Activated CD4-positive, alpha-beta T cell treated with anti-CD3 and anti-CD28 coated beads, Interleukin-2, amount 10 ng/mL, durations not matched to agents 7 days and 5 days (primary cell): ENCODE results near the gene FCRLB. TPM values are rescaled to one million over a fixed set of nuclear protein-coding genes. Genes with fewer than 3 reads are reported as not detected.
A peak's percentile ranks its signal among the peaks of the same experiment; 100 is the strongest.
"Not testable (repeated sequence)": the region's sequence is repeated elsewhere in the genome, so short reads cannot be mapped to it uniquely, and the experiment has no call there.

Experiments
- CTCF ChIA-PET: fragments of 350-600 bp; sonication (Branson Sonifier 250); formaldehyde crosslinking; loops from one replicate; lab custom pipeline; 2021; ENCODE audit warnings: antibody characterized with exemption; lab: Charles Lee
- POLR2A ChIA-PET: fragments of 350-600 bp; sonication (Branson Sonifier 250); formaldehyde crosslinking; loops from one replicate; lab custom pipeline; 2021; ENCODE audit warnings: antibody characterized with exemption; lab: Charles Lee
- DNase-seq: peaks from one replicate; pipeline ENCODE4 v3.0.0-alpha.2; 2020
- H3K27ac Mint-ChIP-seq: one replicate; pipeline ENCODE4 v1.8.0; 2021; ENCODE audit warnings: mild to moderate bottlenecking, moderate library complexity, mixed read lengths
- H3K27me3 Mint-ChIP-seq: one replicate; pipeline ENCODE4 v1.8.0; 2021; ENCODE audit warnings: mixed read lengths
- H3K36me3 Mint-ChIP-seq: one replicate; pipeline ENCODE4 v1.8.0; 2021; ENCODE audit warnings: low read depth, mixed read lengths
- H3K4me1 Mint-ChIP-seq: one replicate; pipeline ENCODE4 v1.8.0; 2021; ENCODE audit warnings: mixed read lengths
- H3K4me3 Mint-ChIP-seq: one replicate; pipeline ENCODE4 v1.8.0; 2021; ENCODE audit warnings: mild to moderate bottlenecking, moderate library complexity, mixed read lengths
- H3K9me3 Mint-ChIP-seq: one replicate; pipeline ENCODE4 v1.8.0; 2021; ENCODE audit warnings: mixed read lengths
- total RNA-seq, 2 experiments: library from RNA; stranded (reverse); gene quantifications; one replicate each; pipeline ENCODE4 v1.2.3, GENCODE V29; 2021

FCRLB gene
- total RNA-seq, 2 experiments from 2014 or later = 0.23 to 0.25 TPM

DNA sequence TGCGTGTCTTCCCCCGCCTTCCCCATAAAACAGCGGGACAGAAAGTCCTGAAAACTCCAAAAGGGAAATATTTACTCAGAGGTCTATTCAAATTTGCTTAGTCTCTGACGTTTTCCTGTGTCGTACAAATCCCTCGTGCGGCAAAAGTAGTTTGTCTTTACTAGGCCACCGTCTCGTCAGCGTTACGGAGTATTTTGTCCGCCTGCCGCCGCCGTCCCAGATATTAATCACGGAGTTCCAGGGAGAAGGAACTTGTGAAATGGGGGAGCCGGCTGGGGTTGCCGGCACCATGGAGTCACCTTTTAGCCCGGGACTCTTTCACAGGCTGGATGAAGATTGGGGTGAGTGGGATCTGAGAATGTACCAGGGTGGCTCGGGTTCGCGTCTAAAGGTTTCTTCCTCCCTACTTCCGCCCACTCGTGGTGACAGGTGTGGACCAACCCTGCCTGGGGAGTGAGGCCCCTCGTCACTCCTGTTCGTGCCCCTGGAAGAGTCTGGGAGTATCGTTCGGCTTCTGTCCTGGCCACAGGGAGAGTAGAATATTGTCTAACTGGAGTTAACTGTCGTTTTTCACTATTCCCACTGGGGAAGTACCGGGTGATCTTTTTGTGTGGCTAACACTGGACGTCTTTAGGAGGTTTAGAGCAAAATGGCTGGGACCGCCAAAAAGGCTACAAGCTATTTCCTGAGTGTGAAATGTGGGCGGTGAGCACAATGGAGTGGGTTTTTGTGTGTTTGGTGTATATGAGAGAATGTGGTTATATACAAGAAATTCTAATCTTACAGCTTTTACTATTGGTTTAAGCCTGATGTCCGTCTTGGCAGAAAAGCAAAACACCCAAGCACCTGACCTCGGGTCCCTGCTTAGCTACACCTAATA, 45.0 kb downstream of the FCRLB start, which contains the start of gene ATF6:
Gene ATF6 (plus strand): TSS at position 219 of the 880 bp plus-strand sequence. CDS start 41 bp downstream, at position 260.
- Mint-ChIP-seq H3K27me3 (no peaks in the 10 kb centered on the region), H3K9me3 (no peaks in the 10 kb centered on the region), H3K36me3 (peaks cover 11% of the 10 kb centered on the region), H3K27ac (peak within 1 kb of the TSS; percentile 99), H3K4me1 (peaks cover 51% of the 10 kb centered on the region), H3K4me3 (peak within 1 kb of the TSS; percentile 100)
- ChIA-PET CTCF (interaction anchor here (0.8 to 1.7 kb wide), 3 partner anchors 17 to 27 kb away, joined by 3 to 5 read pairs (median 4); partner anchors contain the start of gene DUSP12), POLR2A (interaction anchor here (0.8 kb wide), 1 partner anchor 271 kb away, joined by 3 read pairs; no protein-coding TSS in a partner anchor)
- DNase-seq = peak; percentile 86

DNA sequence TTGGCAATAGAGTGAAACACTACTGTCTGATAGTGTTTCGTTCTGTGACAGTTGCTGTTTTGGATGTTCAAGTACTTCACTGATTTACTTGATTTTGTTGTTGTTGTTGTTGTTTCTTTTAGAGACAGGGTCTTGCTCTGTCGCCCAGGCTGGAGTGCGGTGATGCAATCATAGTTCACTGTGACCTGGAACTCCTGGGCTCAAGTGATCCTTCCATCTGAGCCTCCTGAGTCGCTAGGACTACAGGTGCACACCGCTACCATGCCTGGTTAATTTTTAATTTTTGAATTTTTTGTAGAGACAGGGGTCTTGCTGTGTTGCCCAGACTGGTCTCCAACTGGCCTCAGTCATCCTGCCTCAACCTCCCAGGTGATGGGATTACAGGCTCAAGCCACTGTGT, 47.1 kb downstream of the FCRLB start:
- Mint-ChIP-seq H3K4me3 (no peak overlapping the region), H3K4me1 (peaks cover 45% of the 10 kb centered on the region), H3K9me3 (no peaks in the 10 kb centered on the region), H3K36me3 (peaks cover 11% of the 10 kb centered on the region), H3K27me3 (no peaks in the 10 kb centered on the region), H3K27ac (no peak overlapping the region)
- CTCF ChIA-PET = no interaction called here
- POLR2A ChIA-PET = no interaction called here
- no peak for DNase-seq

DNA sequence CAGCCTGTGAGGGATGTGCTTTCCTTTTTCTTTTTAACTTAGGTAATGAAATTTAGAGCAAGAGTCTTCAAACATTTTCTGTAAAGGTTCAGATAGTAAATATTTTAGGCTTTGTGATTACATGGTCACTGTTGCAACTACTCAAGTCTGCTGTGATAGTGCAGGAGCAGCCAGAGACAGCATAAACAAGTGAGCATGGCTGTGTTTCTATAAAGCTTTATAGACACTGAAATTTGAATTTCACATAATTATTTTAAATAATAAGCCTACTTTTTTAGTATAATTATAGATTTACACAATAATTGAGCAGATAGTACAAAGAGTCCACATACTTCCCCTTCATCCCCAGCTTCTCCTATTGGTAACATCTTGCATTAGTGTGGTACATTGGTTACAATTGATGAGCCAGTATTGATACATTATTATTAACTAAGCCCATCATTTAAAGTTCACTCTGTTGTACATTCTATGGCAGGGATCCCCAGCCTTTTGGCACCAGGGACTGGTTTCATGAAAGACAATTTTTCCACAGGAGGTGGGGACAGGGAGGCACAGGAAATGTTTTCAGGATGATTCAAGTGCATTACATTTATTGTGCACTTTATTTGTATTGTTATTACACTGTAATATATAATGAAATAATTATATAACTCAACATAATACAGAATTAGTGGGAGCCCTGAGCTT, 47.8 kb downstream of the FCRLB start:
- ChIA-PET CTCF (no interaction called here), POLR2A (no interaction called here)
- Mint-ChIP-seq H3K36me3 (peaks cover 12% of the 10 kb centered on the region), H3K27me3 (no peaks in the 10 kb centered on the region), H3K4me1 (peaks cover 38% of the 10 kb centered on the region), H3K9me3 (no peaks in the 10 kb centered on the region), H3K27ac (no peak overlapping the region), H3K4me3 (no peak overlapping the region)
- DNase-seq = no peak

DNA sequence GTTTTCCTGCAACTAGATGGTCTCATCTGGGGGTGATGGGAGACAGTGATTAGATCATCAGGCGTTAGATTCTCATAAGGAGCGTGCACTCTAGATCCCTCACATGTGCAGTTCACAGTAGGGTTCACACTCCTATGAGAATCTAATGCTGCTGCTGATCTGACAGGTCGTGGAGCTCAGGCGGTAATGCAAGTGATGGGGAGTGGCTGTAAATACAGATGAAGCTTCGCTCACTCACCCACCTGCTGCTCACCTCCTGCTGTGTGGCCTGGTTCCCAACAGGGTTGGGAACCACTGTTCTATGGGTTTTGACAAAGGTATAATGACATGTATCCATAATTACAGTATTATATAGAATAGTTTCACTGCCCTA, 48.3 kb downstream of the FCRLB start:
- DNase-seq, CTCF ChIA-PET, H3K4me3 Mint-ChIP-seq, H3K27me3 Mint-ChIP-seq, POLR2A ChIA-PET, H3K27ac Mint-ChIP-seq, H3K9me3 Mint-ChIP-seq: not testable (repeated sequence)
- peaks cover 13% of the 10 kb centered on the region for H3K36me3 Mint-ChIP-seq
- peaks cover 38% of the 10 kb centered on the region for H3K4me1 Mint-ChIP-seq

DNA sequence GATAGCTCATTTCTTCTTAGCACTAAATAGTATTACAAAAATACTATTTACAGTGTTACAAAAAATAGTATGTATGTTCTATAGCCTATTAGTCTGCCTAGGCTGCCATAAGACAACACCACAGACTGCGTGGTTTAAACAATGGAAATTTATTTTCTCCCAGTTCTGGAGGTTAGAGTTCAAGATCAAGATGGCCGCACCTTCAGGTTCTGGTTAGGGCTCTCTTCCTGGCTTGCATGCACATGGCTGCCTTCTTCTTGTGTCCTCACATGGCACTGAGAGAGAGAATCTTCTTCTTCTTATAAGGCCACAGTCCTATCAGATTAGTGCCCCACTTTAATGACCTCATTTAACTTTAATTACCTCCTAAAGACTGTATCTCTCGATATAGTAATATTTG, 48.9 kb downstream of the FCRLB start:
- H3K9me3 Mint-ChIP-seq = no peaks in the 10 kb centered on the region
- no peak overlapping the region for H3K4me3 Mint-ChIP-seq
- no peaks in the 10 kb centered on the region for H3K27me3 Mint-ChIP-seq
- H3K27ac Mint-ChIP-seq = peak overlapping the region; percentile 6
- POLR2A ChIA-PET = no interaction called here
- CTCF ChIA-PET = no interaction called here
- H3K4me1 Mint-ChIP-seq = peaks cover 34% of the 10 kb centered on the region
- H3K36me3 Mint-ChIP-seq = peaks cover 13% of the 10 kb centered on the region
- no peak for DNase-seq

DNA sequence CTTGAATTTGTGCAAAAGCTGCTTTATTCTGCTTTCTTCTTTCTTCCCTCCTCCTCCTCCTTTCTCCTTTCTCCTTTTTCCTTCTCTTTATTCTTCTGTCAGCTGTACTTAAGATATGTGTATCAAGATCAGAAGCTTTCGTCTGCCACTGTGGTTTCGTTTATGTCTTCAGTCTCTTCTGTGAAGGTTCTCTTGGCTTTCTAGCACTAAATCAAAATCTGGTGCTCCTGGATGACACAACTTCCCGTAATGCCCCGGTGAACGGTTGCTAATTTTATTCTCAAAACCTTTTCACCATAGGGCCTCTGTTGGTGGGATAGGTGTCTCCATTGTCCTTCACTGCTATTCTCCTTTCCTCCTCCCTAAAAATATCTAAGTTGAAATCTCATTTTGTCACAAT, 49.8 kb downstream of the FCRLB start:
- Mint-ChIP-seq H3K27me3 (no peaks in the 10 kb centered on the region), H3K9me3 (no peaks in the 10 kb centered on the region), H3K36me3 (peaks cover 13% of the 10 kb centered on the region), H3K4me1 (peaks cover 32% of the 10 kb centered on the region), H3K4me3 (no peak overlapping the region), H3K27ac (no peak overlapping the region)
- CTCF ChIA-PET = interaction anchor here (0.8 to 0.9 kb wide), 2 partner anchors 9 to 266 kb away, joined by 3 to 4 read pairs; no protein-coding TSS in a partner anchor
- POLR2A ChIA-PET = no interaction called here
- peak; percentile 34 for DNase-seq

DNA sequence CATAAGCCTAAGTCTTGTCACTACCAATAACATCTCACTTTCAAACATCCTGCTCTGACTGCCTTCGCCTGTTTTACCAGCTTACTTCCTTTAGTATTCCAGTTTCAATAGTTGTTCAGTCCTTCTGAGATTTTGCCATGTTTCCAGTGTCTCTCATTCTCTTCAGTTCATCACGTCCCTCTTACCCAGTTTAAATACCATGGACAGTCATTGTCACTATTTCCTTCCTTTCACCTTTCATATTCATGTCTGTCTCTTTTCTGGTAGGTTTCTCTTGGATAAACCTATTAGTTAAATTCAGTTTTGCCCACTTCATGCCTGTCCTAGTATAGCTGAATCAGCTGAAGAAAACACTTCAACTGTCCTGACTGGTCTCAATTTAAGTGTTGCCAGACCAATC, 50.6 kb downstream of the FCRLB start:
- Mint-ChIP-seq H3K36me3 (peaks cover 9% of the 10 kb centered on the region), H3K4me3 (no peak overlapping the region), H3K27me3 (no peaks in the 10 kb centered on the region), H3K4me1 (peaks cover 25% of the 10 kb centered on the region), H3K9me3 (no peaks in the 10 kb centered on the region), H3K27ac (no peak overlapping the region)
- DNase-seq = no peak
- CTCF ChIA-PET = interaction anchor here (0.7 to 1.3 kb wide), 6 partner anchors 10 to 266 kb away, joined by 3 to 4 read pairs (median 3); partner anchors contain the start of gene DUSP12
- POLR2A ChIA-PET = no interaction called here

GRCh38 chr1:161772397-161772796, 51.1 kb downstream of the FCRLB start:
- H3K27me3 Mint-ChIP-seq = no peaks in the 10 kb centered on the region
- no peak overlapping the region for H3K27ac Mint-ChIP-seq
- H3K36me3 Mint-ChIP-seq = peaks cover 9% of the 10 kb centered on the region
- no peak for DNase-seq
- ChIA-PET CTCF (interaction anchor here (0.7 to 1.3 kb wide), 5 partner anchors 20 to 265 kb away, joined by 3 read pairs; partner anchors contain the start of gene DUSP12), POLR2A (interaction anchor here (0.7 kb wide), 1 partner anchor 81 kb away, joined by 5 read pairs; no protein-coding TSS in a partner anchor)
- H3K4me3 Mint-ChIP-seq = no peak overlapping the region
- no peaks in the 10 kb centered on the region for H3K9me3 Mint-ChIP-seq
- peaks cover 21% of the 10 kb centered on the region for H3K4me1 Mint-ChIP-seq

- peaks cover 11% of the 10 kb centered on the region for H3K4me1 Mint-ChIP-seq
- DNase-seq = no peak
- H3K27me3 Mint-ChIP-seq = no peaks in the 10 kb centered on the region
- ChIA-PET POLR2A (no interaction called here), CTCF (no interaction called here)
- no peak overlapping the region for H3K27ac Mint-ChIP-seq
- H3K4me3 Mint-ChIP-seq = no peak overlapping the region
- no peaks in the 10 kb centered on the region for H3K9me3 Mint-ChIP-seq
- peaks cover 9% of the 10 kb centered on the region for H3K36me3 Mint-ChIP-seq
Measured at GRCh38 chr1:161773791-161774190, 52.4 kb downstream of the FCRLB start.

DNA sequence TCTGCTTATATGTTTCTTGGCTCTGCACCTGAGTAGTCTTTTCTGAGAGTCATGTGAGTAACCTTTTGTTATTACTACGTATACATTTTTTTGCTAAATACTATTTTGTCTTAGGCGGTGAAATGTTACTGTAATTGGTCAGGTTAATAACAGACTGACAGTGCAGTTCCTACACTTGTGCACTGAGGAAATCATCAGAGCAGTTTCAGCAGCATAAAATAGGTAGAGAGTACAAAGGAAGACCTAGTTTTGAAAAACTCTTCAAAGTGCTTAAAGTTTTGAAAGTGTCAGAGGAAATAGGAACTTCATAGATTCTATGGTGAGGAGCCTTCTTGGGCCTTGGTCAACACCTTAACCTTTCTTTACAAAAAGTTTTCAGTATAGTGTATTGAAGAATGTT, 55.9 kb downstream of the FCRLB start:
- Mint-ChIP-seq H3K4me1 (no peaks in the 10 kb centered on the region), H3K27ac (no peak overlapping the region), H3K9me3 (no peaks in the 10 kb centered on the region), H3K4me3 (no peak overlapping the region), H3K27me3 (no peaks in the 10 kb centered on the region), H3K36me3 (peaks cover 9% of the 10 kb centered on the region)
- DNase-seq = no peak
- CTCF ChIA-PET = no interaction called here
- POLR2A ChIA-PET = no interaction called here
